GM15510 (cell line): Measurements from ENCODE around the gene KRTAP5-3.
"Not testable (repeated sequence)": the region's sequence is repeated elsewhere in the genome, so short reads cannot be mapped to it uniquely, and the experiment has no call there.

Source experiments
- POLR2A ChIP-seq: IDR thresholded peaks from 3 replicates; pipeline ENCODE4 v1.6.1; 2011; ENCODE audit warnings: borderline replicate concordance; ENCODE audit not compliant: insufficient read length; ENCODE audit errors: extremely low read depth

Gene KRTAP5-3

DNA sequence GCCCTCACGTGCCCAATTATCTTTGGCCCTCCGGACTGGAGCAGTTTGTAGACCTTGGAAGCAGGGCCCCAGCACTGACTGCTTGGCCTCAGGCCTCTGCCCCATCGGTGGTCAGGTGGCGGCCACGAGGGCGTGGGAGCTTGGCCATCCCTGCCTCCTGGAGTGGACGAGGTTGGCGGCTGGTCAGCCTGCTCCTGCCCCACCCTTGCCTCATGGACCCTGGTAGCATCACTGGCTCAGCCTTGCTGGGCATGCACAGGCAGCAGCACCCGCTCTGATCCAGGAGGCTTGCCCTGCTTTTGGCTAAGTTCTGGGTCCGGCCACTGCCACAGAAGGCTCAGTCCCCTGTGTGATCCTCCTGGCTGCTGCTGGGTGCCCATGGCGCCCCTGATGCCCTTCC lies 4.1 kb downstream of the KRTAP5-3 start:
- no peak for TF ChIP-seq POLR2A

DNA sequence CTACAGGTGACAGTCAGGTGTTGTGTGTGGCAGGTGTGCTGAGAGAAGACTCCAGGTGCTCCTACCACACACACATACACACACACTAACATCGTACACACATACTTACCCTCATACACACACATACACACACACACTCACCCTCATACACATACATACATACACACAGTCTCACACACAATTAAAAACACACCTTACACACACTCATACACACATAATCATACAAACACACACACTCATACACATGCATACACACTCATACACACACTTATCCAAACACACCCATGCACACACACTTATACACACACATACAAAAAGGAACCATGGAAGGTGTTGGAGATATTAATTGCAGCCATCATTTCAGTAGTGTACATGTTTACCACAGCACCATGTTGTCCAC lies 4.6 kb downstream of the KRTAP5-3 start:
- no peak for TF ChIP-seq POLR2A

GRCh38 chr11:1600626-1601025 lies 7.6 kb downstream of the KRTAP5-3 start:
- no peak for TF ChIP-seq POLR2A

- no peak for TF ChIP-seq POLR2A
Measured at GRCh38 chr11:1598816-1599215, 9.4 kb downstream of the KRTAP5-3 start.

- TF ChIP-seq POLR2A = no peak
Measured at GRCh38 chr11:1597994-1598380, 10.3 kb downstream of the KRTAP5-3 start, which contains the start of gene KRTAP5-2. TSS of gene KRTAP5-2 (minus strand) at chr11:1598294. CDS start at chr11:1598250, 44 bp downstream.

DNA sequence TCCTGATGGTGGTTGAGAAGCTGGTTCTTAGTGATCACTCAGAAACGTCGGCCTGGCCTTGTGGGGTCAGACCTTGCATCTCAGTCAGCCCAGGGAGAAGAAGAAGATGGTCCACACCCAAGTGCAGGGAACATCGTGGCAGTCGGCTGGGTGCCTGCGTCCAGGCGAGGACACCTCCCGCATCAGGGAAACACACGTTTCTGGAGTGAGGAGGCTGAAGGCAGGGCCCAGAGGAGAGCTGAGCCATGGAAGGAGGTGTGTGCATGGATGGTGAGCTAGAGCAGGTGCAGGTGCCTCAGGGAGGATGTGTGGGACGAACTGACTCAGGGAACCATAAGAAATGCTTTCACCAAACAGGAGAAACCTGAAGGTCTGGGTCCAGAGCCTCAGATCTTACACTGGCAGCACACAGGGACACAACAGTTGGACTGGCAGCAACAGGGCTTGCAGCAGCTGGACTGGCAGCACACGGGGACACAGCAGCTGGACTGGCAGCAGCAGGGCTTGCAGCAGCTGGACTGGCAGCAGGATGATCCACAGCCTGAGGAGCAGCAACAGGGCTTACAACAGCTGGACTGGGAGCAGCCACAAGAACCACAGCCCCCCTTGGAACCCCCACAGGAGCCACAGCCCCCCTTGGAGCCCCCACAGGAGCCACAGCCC lies 10.8 kb downstream of the KRTAP5-3 start:
- no peak for TF ChIP-seq POLR2A

DNA sequence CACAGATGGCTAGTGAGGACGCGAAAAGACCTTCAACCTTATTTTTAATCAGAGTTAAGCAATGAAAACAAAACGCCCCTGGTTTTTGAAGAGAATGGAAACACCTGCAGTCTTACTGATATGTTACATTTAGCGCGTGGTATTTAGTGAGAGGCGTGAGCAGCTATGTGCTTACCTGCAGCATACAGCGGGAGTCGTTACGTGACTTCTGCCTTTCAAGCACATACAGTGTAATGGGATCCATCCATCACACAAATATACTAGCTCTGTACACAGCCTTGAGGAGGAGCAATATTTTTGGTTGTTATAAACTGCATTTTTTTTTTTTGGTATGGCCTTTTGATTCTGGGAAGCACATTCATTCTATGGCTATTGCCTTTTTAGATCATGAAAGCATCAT lies 15.6 kb downstream of the KRTAP5-3 start:
- no peak for TF ChIP-seq POLR2A

DNA sequence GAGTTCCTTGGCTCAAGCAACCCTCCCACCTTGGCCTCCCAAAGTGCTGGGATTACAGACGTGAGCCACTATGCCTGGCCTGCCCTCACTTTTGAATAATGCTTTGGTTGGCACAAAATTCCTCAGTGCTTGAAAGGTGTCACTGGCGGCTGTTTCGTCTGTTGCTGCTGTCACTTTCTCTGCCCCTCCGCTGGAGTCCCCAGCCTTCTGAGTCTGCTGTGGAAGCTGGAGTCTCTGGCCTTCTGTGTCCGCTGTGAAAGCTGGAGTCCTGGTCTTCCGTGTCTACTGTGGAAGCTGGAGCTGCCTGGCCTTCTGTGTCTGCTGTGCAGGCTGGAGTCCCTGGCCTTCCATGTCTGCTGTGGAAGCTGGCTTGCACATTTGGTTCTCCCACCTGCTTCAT lies 18.3 kb downstream of the KRTAP5-3 start:
- TF ChIP-seq POLR2A = no peak

- TF ChIP-seq POLR2A = no peak
Measured at GRCh38 chr11:1586699-1587098, 21.6 kb downstream of the KRTAP5-3 start.

DNA sequence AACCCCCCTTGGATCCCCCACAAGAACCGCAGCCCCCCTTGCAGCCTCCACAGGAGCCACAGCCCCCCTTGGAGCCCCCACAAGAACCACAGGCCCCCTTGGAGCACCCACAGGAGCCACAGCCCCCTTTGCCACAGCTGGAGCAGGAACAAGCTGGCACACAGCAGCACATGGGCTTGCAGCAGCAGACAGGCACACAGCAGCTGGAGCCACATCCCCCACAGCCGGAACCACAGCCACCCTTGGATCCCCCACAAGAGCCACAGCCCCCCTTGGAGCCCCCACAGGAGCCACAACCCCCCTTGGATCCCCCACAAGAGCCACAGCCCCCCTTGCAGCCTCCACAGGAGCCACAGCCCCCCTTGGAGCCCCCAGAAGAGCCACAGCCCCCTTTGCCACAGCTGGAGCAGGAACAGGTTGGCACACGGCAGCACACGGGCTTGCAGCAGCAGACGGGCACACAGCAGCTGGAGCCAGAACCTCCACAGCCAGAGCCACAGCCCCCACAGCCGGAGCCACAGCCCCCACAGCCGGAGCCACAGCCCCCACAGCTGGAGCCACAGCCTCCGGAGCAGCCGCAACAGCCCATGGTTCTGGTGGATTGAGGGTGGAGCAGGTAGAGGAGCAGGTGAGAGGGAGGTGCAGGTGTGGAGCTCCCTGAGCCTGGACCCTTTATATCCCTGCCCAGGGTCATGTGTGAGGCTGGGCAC lies 23.4 kb downstream of the KRTAP5-3 start, which contains the start of gene KRTAP5-1:
Gene KRTAP5-1 (minus strand): TSS at position 623 of the 710 bp plus-strand sequence. CDS start 34 bp downstream, at position 589.
- not testable (repeated sequence) for TF ChIP-seq POLR2A

DNA sequence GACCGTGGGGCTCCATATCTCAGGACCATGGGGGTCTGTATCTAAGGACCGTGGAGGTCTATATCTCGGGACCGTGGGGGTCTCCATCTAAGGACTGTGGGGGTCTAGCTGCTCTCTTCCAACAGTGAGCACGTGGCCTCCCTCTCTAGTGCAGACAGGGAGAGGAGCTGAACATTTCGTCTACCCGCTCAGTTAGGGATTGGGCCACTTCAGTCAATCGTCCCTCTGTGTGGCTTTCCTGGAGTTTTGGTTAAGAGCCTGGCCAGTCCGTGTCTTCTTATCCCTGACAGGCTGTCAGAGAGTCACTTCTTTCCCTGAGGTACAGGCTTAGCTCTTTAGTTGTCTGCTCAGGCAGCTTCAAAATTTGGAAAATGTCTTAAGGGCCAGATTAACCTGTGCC lies 26.3 kb downstream of the KRTAP5-3 start:
- TF ChIP-seq POLR2A = no peak

- no peak for TF ChIP-seq POLR2A
Measured at GRCh38 chr11:1576825-1577224, 31.4 kb downstream of the KRTAP5-3 start.

DNA sequence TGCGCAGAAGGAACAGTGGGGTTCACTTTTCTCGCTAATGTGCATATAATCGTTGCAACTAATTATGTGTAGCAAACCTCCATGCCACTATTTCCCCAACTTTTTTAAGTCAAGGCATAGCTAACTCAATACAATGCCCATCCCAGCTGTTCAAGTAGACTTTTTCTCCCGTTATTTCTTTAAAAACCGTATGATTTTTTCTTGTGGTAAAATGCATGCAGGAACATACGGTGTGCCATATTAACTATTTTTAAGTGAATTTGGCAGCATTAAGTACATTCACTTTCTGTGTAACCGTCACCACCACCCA lies 33.4 kb downstream of the KRTAP5-3 start:
- no peak for TF ChIP-seq POLR2A

GRCh38 chr11:1574238-1574932 lies 33.9 kb downstream of the KRTAP5-3 start:
- no peak for TF ChIP-seq POLR2A

- no peak for TF ChIP-seq POLR2A
Measured at GRCh38 chr11:1573903-1574237, 34.4 kb downstream of the KRTAP5-3 start.

DNA sequence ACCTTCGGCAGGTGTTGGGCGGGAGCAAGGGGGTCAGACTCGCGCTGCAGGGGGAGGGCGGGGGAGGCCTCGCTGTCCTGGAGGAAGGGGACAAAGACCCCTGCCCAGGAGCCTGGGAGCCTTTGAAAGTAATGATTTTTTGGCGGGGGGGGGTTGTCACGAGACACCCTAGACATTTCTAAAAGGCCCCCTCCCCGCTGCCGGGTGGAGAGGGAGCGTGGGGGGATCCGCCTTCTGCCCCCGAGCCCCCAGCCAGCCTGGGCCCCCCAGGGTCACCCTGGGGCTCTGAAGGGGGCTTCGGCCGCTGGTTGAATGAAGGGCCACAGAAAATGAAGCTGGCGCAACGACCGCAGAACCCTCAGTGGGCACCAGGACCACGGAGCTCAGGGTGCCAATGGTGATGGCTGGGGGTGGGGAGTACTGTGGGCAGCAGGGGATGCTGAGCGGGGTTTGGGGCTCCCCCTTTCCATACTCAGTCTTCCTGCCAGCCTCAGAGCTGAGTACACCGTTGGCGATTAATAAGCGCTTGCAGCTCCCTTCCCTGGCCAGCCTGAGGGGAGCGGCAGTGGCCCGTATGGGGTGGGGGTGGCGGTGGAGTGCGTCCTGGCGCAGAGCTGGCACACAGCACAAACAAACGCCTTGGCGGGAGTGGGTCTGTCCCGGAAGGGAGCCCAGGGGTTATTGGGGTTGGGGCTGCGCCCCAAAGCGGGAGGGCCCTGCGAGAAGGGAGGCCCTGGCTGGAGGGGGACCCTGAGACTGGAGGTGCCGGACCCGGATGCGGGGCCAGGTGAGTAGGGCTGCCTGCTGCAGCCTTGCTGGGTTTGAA lies 35.0 kb downstream of the KRTAP5-3 start:
- no peak for TF ChIP-seq POLR2A
